ENCODE results near the gene SLIT1. TPM values are rescaled to one million over a fixed set of nuclear protein-coding genes. Genes with fewer than 3 reads are reported as not detected.
"Not testable (repeated sequence)": the region's sequence is repeated elsewhere in the genome, so short reads cannot be mapped to it uniquely, and the experiment has no call there.

Gene SLIT1
- total and polyA plus RNA-seq, 2 donors (not counting 1 experiment from before 2014, with no cell fraction given): 0.15 to 0.49 TPM

- POLR2A ChIA-PET: no interaction called here
- peaks cover 21% of the 10 kb centered on the region for H3K27me3 Mint-ChIP-seq
- Histone ChIP-seq H3K27me3 (replicated peaks in 1 of 4; ENCODE audit: control extremely low read depth in 1 of 4, control insufficient read depth in 3 of 4, insufficient read depth in 4 of 4, low read length in 3 of 4) (peaks cover 0 to 3% (median 0%) of the 10 kb centered on the region in 4 experiments), H3K9ac (ENCODE audit: low read length) (no peak overlapping the region), H3K27ac (ENCODE audit: low read length in 2 of 2) (no peak overlapping the region), H2AFZ (ENCODE audit: insufficient read depth, low read depth, low read length, poor library complexity, severe bottlenecking) (no peak overlapping the region), H3K9me3 (ENCODE audit: control extremely low read depth in 1 of 3, control insufficient read depth in 2 of 3, insufficient read depth in 1 of 3, low read length in 2 of 3) (no peaks in the 10 kb centered on the region), H3K4me3 (ENCODE audit: control extremely low read depth in 1 of 5, extremely low read depth in 1 of 5, insufficient read depth in 1 of 5, low read depth in 2 of 5, low read length in 4 of 5) (no peak overlapping the region), H3K36me3 (replicated peaks in 1 of 2; ENCODE audit: control extremely low read depth in 1 of 2, control insufficient read depth in 1 of 2, extremely low read depth in 1 of 2, insufficient read depth in 2 of 2, low read length in 1 of 2) (no peaks in the 10 kb centered on the region), H3K79me2 (ENCODE audit: control insufficient read depth, insufficient read depth, low read length) (no peaks in the 10 kb centered on the region), H3K4me1 (ENCODE audit: control insufficient read depth in 2 of 2, insufficient read depth in 2 of 2, low read length in 2 of 2) (peaks cover 7 to 10% of the 10 kb centered on the region in 2 donors), H4K20me1 (ENCODE audit: control insufficient read depth, insufficient read depth, low read length, poor library complexity, severe bottlenecking) (no peaks in the 10 kb centered on the region), H3K4me2 (replicated peaks; ENCODE audit: low read depth, low read length, poor library complexity, severe bottlenecking) (no peak overlapping the region)
- CTCF ChIA-PET: interaction anchor here (0.7 kb wide), 1 partner anchor 38 kb away, joined by 3 read pairs; no protein-coding TSS in a partner anchor
- 89% methylated on average over 7 of the region's 7 CpGs for WGBS (ENCODE audit: insufficient coverage)
- H3K4me1 Mint-ChIP-seq: peaks cover 18% of the 10 kb centered on the region
- intact Hi-C loops (cut with micrococcal nuclease): no loop called here
- TF ChIP-seq CTCF (IDR thresholded peaks at IDR 0.05) (no peak), EZH2 (IDR thresholded peaks at IDR 0.05; ENCODE audit: borderline replicate concordance, insufficient read depth, low read depth, low read length, poor library complexity, severe bottlenecking) (no peak)
- H3K4me3 Mint-ChIP-seq: no peak overlapping the region
- DNase-seq (no peak), ATAC-seq (ENCODE audit: low read depth) (no peak)
- H3K27ac Mint-ChIP-seq: no peak overlapping the region
- no peaks in the 10 kb centered on the region for H3K9me3 Mint-ChIP-seq (ENCODE audit: insufficient read depth)
Measured at GRCh38 chr10:97034301-97034700, 151.5 kb downstream of the SLIT1 start.

GRCh38 chr10:97033841-97034240 is 151.9 kb downstream of the SLIT1 start:
- ATAC-seq (ENCODE audit: low read depth); H3K36me3 ChIP-seq (replicated peaks in 1 of 2; ENCODE audit: control extremely low read depth in 1 of 2, control insufficient read depth in 1 of 2, extremely low read depth in 1 of 2, insufficient read depth in 2 of 2, low read length in 1 of 2); H3K9ac ChIP-seq (ENCODE audit: low read length); POLR2A ChIA-PET; H4K20me1 ChIP-seq (ENCODE audit: control insufficient read depth, insufficient read depth, low read length, poor library complexity, severe bottlenecking); H2AFZ ChIP-seq (ENCODE audit: insufficient read depth, low read depth, low read length, poor library complexity, severe bottlenecking); H3K27ac ChIP-seq (ENCODE audit: low read length in 2 of 2); H3K27ac Mint-ChIP-seq; H3K4me3 ChIP-seq (ENCODE audit: control extremely low read depth in 1 of 5, extremely low read depth in 1 of 5, insufficient read depth in 1 of 5, low read depth in 2 of 5, low read length in 4 of 5); intact Hi-C loops (cut with micrococcal nuclease); H3K4me3 Mint-ChIP-seq; H3K9me3 Mint-ChIP-seq (ENCODE audit: insufficient read depth); H3K27me3 ChIP-seq (replicated peaks in 1 of 4; ENCODE audit: control extremely low read depth in 1 of 4, control insufficient read depth in 3 of 4, insufficient read depth in 4 of 4, low read length in 3 of 4); H3K79me2 ChIP-seq (ENCODE audit: control insufficient read depth, insufficient read depth, low read length); DNase-seq; H3K9me3 ChIP-seq (ENCODE audit: control extremely low read depth in 1 of 3, control insufficient read depth in 2 of 3, insufficient read depth in 1 of 3, low read length in 2 of 3); H3K4me2 ChIP-seq (replicated peaks; ENCODE audit: low read depth, low read length, poor library complexity, severe bottlenecking): not testable (repeated sequence)
- peaks cover 18% of the 10 kb centered on the region for H3K4me1 Mint-ChIP-seq
- WGBS (ENCODE audit: insufficient coverage): 100% methylated on average over 2 of the region's 9 CpGs
- H3K27me3 Mint-ChIP-seq: peaks cover 21% of the 10 kb centered on the region
- CTCF ChIA-PET: interaction anchor here (0.7 to 1.1 kb wide), 2 partner anchors 38 to 393 kb away, joined by 3 to 4 read pairs; no protein-coding TSS in a partner anchor
- H3K4me1 ChIP-seq (ENCODE audit: control insufficient read depth in 2 of 2, insufficient read depth in 2 of 2, low read length in 2 of 2): peaks cover 7 to 10% of the 10 kb centered on the region in 2 donors
